Fibroblast of lung (primary cell): ENCODE data around the gene CDC25C. TPM values are rescaled to one million over a fixed set of nuclear protein-coding genes. Genes with fewer than 3 reads are reported as not detected.

Source experiments
- DNase-seq, 2 donors: peaks; one replicate each; pipeline versions ENCODE4 v3.0.0 to v3.0.0-alpha.2; 2010; ENCODE audit warnings: low read depth in 2 of 2
- H2AFZ ChIP-seq: 2 replicates; pipeline ENCODE4 v1.5.1; 2012; ENCODE audit warnings: low read length, control low read depth, inconsistent platforms
- H3K27ac ChIP-seq: 2 replicates; pipeline ENCODE4 v1.5.1; 2011; ENCODE audit warnings: low read length, control low read depth; ENCODE audit not compliant: insufficient read depth
- H3K27me3 ChIP-seq: 2 replicates; pipeline ENCODE4 v1.5.1; 2011; ENCODE audit warnings: mild to moderate bottlenecking, low read length; ENCODE audit not compliant: control insufficient read depth, insufficient read depth
- H3K36me3 ChIP-seq: 2 replicates; pipeline ENCODE4 v1.5.1; 2011; ENCODE audit warnings: low read length; ENCODE audit not compliant: control insufficient read depth, insufficient read depth
- H3K4me1 ChIP-seq: 2 replicates; pipeline ENCODE4 v1.5.1; 2011; ENCODE audit warnings: low read length; ENCODE audit not compliant: control insufficient read depth, insufficient read depth; ENCODE audit errors: extremely low read depth
- H3K4me2 ChIP-seq: 2 replicates; pipeline ENCODE4 v1.5.1; 2011; ENCODE audit warnings: low read length, control low read depth; ENCODE audit not compliant: insufficient read depth; ENCODE audit errors: extremely low read depth
- H3K4me3 ChIP-seq, 4 experiments: fragments of 200-600 bp in 1 of 4; sonication (generic) in 1 of 4; replicated peaks in 1 of 4; 2 replicates each; pipeline ENCODE4 v1.5.1; 2011 to 2016; ENCODE audit warnings: low read length in 4 of 4, low read depth in 3 of 4, mild to moderate bottlenecking in 3 of 4, control low read depth in 2 of 4, inconsistent platforms in 1 of 4, mixed read lengths in 1 of 4; ENCODE audit not compliant: insufficient read depth in 1 of 4; ENCODE audit errors: control extremely low read depth in 1 of 4
- H3K79me2 ChIP-seq: 2 replicates; pipeline ENCODE4 v1.5.1; 2012; ENCODE audit warnings: mild to moderate bottlenecking, low read length, inconsistent platforms; ENCODE audit not compliant: control insufficient read depth, insufficient read depth
- H3K9ac ChIP-seq: 2 replicates; pipeline ENCODE4 v1.5.1; 2011; ENCODE audit warnings: mild to moderate bottlenecking, low read length, control low read depth; ENCODE audit not compliant: insufficient read depth
- H3K9me3 ChIP-seq: 2 replicates; pipeline ENCODE4 v1.5.1; 2012; ENCODE audit warnings: low read depth, low read length; ENCODE audit not compliant: control insufficient read depth, insufficient read depth
- H4K20me1 ChIP-seq: 2 replicates; pipeline ENCODE4 v1.5.1; 2011; ENCODE audit warnings: low read length; ENCODE audit not compliant: control insufficient read depth, insufficient read depth; ENCODE audit errors: extremely low read depth
- CTCF ChIP-seq, 2 donors: IDR thresholded peaks in 1 of 2; conservative IDR thresholded peaks in 1 of 2; 1 replicate in 1 of 2; 2 replicates in 1 of 2; pipeline ENCODE4 v1.5.1; 2011 to 2012; ENCODE audit warnings: low read length in 2 of 2, control low read depth in 1 of 2, inconsistent platforms in 1 of 2, low read depth in 1 of 2, mild to moderate bottlenecking in 1 of 2
- EZH2 ChIP-seq: IDR thresholded peaks from 2 replicates; pipeline ENCODE4 v1.5.1; 2012; ENCODE audit warnings: low read length, control low read depth, mild to moderate bottlenecking; ENCODE audit errors: missing control alignments
- polyA plus RNA-seq, 2 donors: library from polyadenylated mRNA; depleted of rRNA in 1 of 2; stranded (reverse) in 1 of 2; unstranded in 1 of 2; fragments of >200 nt; gene quantifications; 2 replicates each; pipeline ENCODE4 v1.2.1, GENCODE V29; 2011 to 2012; ENCODE audit warnings: missing spikeins in 1 of 2
- total RNA-seq: library from RNA; depleted of rRNA; stranded (reverse); fragments of >200 nt; gene quantifications from 2 replicates; pipeline ENCODE4 v1.2.1, GENCODE V29; 2014

Gene CDC25C
- total and polyA plus RNA-seq, 2 donors (not counting 1 experiment from before 2014, with no cell fraction given), result 2.4 to 3.0 TPM

DNA sequence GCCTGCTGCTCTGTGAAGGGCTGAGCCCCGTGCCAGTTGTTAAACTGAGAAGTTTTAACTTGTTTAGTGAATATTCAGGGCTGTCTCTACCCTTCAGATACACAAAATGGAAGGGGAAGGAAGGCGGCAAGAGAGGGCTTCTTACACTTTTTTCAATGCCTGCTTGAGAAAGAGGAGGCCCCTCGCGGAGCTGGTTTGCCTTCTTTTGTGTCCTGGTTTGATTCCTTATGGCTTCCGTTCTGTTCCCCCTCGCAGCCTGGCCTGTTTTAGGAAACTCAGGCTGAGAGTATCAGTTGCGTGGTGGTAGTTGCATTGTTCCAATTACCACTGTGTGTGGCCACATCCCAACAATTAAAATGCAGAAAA lies 7.5 kb upstream of the CDC25C start:
- peak in 1 of 2 donors; percentile 39 for DNase-seq
- no peaks in the 10 kb centered on the region for H3K9me3 ChIP-seq
- no peak overlapping the region for H2AFZ ChIP-seq
- peak overlapping the region; percentile 98 for H3K9ac ChIP-seq
- peak overlapping the region; percentile 72 to 99 (median 86) for H3K4me3 ChIP-seq
- peaks cover 3% of the 10 kb centered on the region for H3K36me3 ChIP-seq
- peak overlapping the region; percentile 100 for H3K27ac ChIP-seq
- H3K27me3 ChIP-seq, result no peaks in the 10 kb centered on the region
- H3K4me2 ChIP-seq, result peak overlapping the region; percentile 91
- TF ChIP-seq CTCF (conservative IDR thresholded peaks at IDR 0.05 in 1 of 2, IDR thresholded peaks at IDR 0.05 in 1 of 2; ENCODE audit: low read depth in 1 of 2, low read length in 2 of 2) (no peak), EZH2 (no peak)
- no peaks in the 10 kb centered on the region for H3K4me1 ChIP-seq
- no peaks in the 10 kb centered on the region for H4K20me1 ChIP-seq
- peaks cover 40% of the 10 kb centered on the region for H3K79me2 ChIP-seq

- H3K4me3 ChIP-seq, result peak overlapping the region; percentile 72 to 99 (median 86)
- no peaks in the 10 kb centered on the region for H4K20me1 ChIP-seq
- peak overlapping the region; percentile 100 for H3K27ac ChIP-seq
- H3K79me2 ChIP-seq, result peaks cover 40% of the 10 kb centered on the region
- TF ChIP-seq EZH2 (no peak), CTCF (conservative IDR thresholded peaks at IDR 0.05 in 1 of 2, IDR thresholded peaks at IDR 0.05 in 1 of 2; ENCODE audit: low read depth in 1 of 2, low read length in 2 of 2) (no peak)
- H3K9ac ChIP-seq, result peak overlapping the region; percentile 98
- no peak for DNase-seq
- H3K4me1 ChIP-seq, result no peaks in the 10 kb centered on the region
- peaks cover 3% of the 10 kb centered on the region for H3K36me3 ChIP-seq
- no peaks in the 10 kb centered on the region for H3K9me3 ChIP-seq
- no peaks in the 10 kb centered on the region for H3K27me3 ChIP-seq
- no peak overlapping the region for H2AFZ ChIP-seq
- H3K4me2 ChIP-seq, result peak overlapping the region; percentile 91
Observed at GRCh38 chr5:138338411-138339090, 6.9 kb upstream of the CDC25C start.

DNA sequence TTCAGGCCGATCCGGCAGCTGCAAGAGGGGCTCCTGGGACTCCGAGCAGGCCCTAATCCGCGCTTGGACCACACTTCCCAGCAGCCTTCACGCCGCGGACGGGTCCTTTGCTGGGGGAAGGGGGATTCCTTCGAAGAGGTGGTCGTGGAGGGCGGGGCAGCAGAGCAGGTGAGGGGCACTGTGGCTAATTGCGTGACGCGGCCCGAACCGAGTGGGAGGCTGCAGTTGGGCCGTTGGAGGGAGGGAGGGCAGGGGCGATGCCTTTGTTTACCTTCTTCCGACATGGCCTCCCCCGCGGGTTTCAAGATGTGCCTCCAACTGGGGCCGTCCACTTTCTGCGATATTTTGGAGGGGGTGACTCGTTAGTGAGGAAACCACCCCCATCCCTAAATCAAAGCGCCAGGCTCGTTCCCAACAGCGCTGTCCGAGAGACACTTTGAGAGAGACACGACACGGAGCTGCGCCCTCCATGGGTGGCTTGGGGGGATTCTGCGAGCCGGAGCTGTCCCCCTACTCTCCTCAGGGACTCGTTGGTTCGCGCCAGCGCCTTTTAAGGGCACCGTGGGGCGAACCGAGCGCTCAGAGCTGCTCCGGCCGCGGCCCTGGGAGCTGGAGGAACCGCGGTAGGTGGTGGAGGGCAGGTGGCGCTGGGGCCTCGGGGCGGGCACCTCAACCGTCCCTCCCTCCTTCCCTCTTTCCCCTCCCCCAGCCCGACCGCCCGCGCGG lies 6.2 kb upstream of the CDC25C start, which contains the start of gene FAM53C:
Gene FAM53C (plus strand): TSS at position 582 of the 726 bp plus-strand sequence. CDS start 3,070 bp downstream, outside the sequence.
- Histone ChIP-seq H3K36me3 (peaks cover 3% of the 10 kb centered on the region), H3K9me3 (no peaks in the 10 kb centered on the region), H3K27ac (peak within 1 kb of the TSS; percentile 100), H3K27me3 (no peaks in the 10 kb centered on the region), H3K4me3 (peak within 1 kb of the TSS; percentile 72 to 99 (median 86)), H3K9ac (peak within 1 kb of the TSS; percentile 98), H3K4me2 (peak within 1 kb of the TSS; percentile 91), H2AFZ (peak within 1 kb of the TSS; percentile 97), H3K79me2 (peaks cover 40% of the 10 kb centered on the region), H3K4me1 (no peaks in the 10 kb centered on the region), H4K20me1 (no peaks in the 10 kb centered on the region)
- peak; percentile 92 to 95 for DNase-seq
- TF ChIP-seq CTCF (conservative IDR thresholded peaks at IDR 0.05 in 1 of 2, IDR thresholded peaks at IDR 0.05 in 1 of 2; ENCODE audit: low read depth in 1 of 2, low read length in 2 of 2) (no peak), EZH2 (no peak)
